SU-DHL-6 (cell line): ENCODE data around the gene R3HDM2.

Experiments used
- H2AFZ ChIP-seq: fragments of 200-600 bp; sonication (generic); 2 replicates; pipeline ENCODE4 v1.6.1; 2014; ENCODE audit warnings: low read depth, mild to moderate bottlenecking, moderate library complexity, mixed read lengths, antibody characterized with exemption, low read length; ENCODE audit not compliant: severe bottlenecking
- H3F3A ChIP-seq: fragments of 200-600 bp; shearing (Covaris generic); 2 replicates; pipeline ENCODE4 v1.6.0; 2016; ENCODE audit warnings: antibody characterized with exemption, mild to moderate bottlenecking; ENCODE audit not compliant: insufficient read depth
- H3K27ac ChIP-seq: fragments of 200-600 bp; sonication (generic); 2 replicates; pipeline ENCODE4 v1.5.1; 2016; ENCODE audit warnings: low read depth, mild to moderate bottlenecking, low read length, moderate library complexity, mixed read lengths
- H3K27me3 ChIP-seq: fragments of 200-600 bp; sonication (generic), shearing (Covaris generic); 2 replicates; pipeline ENCODE4 v1.6.0; 2014; ENCODE audit warnings: mild to moderate bottlenecking, low read length
- H3K36me3 ChIP-seq: fragments of 200-600 bp; sonication (generic); 2 replicates; pipeline ENCODE4 v1.6.1; 2014; ENCODE audit warnings: mild to moderate bottlenecking, low read length, mixed read lengths
- H3K4me2 ChIP-seq: fragments of 300-600, 200-600 bp; shearing (Covaris generic), sonication (generic); 2 replicates; pipeline ENCODE4 v1.6.0; 2014; ENCODE audit warnings: low read length, low read depth, mild to moderate bottlenecking; ENCODE audit not compliant: poor library complexity, severe bottlenecking
- H3K4me3 ChIP-seq: fragments of 200-600 bp; sonication (generic); 2 replicates; pipeline ENCODE4 v1.5.1; 2014; ENCODE audit warnings: antibody characterized with exemption, low read length, mild to moderate bottlenecking, mixed read lengths; ENCODE audit not compliant: insufficient read depth, poor library complexity, severe bottlenecking
- H3K79me2 ChIP-seq: fragments of 200-600 bp; sonication (generic); 2 replicates; pipeline ENCODE4 v1.6.1; 2014; ENCODE audit warnings: mild to moderate bottlenecking, low read length, moderate library complexity; ENCODE audit not compliant: insufficient read depth
- H3K9ac ChIP-seq: fragments of 200-600 bp; sonication (generic); 2 replicates; pipeline ENCODE4 v1.7.0; 2014; ENCODE audit warnings: mild to moderate bottlenecking, low read length
- H3K9me2 ChIP-seq: fragments of 200-600 bp; sonication (generic); replicated peaks from 2 replicates; pipeline ENCODE4 v1.6.1; 2014; ENCODE audit warnings: low read length; ENCODE audit not compliant: insufficient read depth
- H3K9me3 ChIP-seq: fragments of 200-600 bp; sonication (generic); 2 replicates; pipeline ENCODE4 v1.6.1; 2014; ENCODE audit warnings: low read length, mixed read lengths; ENCODE audit not compliant: insufficient read depth
- H4K20me1 ChIP-seq: fragments of 200-600 bp; sonication (generic); 2 replicates; pipeline ENCODE4 v1.6.1; 2014; ENCODE audit warnings: low read depth, mild to moderate bottlenecking, antibody characterized with exemption, low read length, moderate library complexity, mixed read lengths
- CTCF ChIP-seq: fragments of 200-600 bp; sonication (generic); IDR thresholded peaks from one replicate; pipeline ENCODE4 v1.5.1; 2017; ENCODE audit warnings: antibody characterized with exemption, mild to moderate bottlenecking, low read length, moderate library complexity; ENCODE audit not compliant: insufficient read depth, poor library complexity, severe bottlenecking
- EZH2phosphoT487 ChIP-seq: fragments of 200-600 bp; sonication (generic), shearing (Covaris generic); conservative IDR thresholded peaks from 2 replicates; pipeline ENCODE4 v1.6.1; 2018; ENCODE audit warnings: mild to moderate bottlenecking, antibody characterized with exemption, low read length, moderate library complexity, mixed read lengths

R3HDM2 gene

GRCh38 chr12:57272337-57273151 is 158.3 kb downstream of the R3HDM2 start:
- Histone ChIP-seq H4K20me1 (no peaks in the 10 kb centered on the region), H3K4me3 (no peak overlapping the region), H3K27ac (no peak overlapping the region), H3K4me2 (no peak overlapping the region), H3K9me2 (no peaks in the 10 kb centered on the region), H3K9ac (no peak overlapping the region), H3K27me3 (no peaks in the 10 kb centered on the region), H3F3A (no peaks in the 10 kb centered on the region), H3K79me2 (no peaks in the 10 kb centered on the region), H3K9me3 (no peaks in the 10 kb centered on the region), H3K36me3 (peaks cover 20% of the 10 kb centered on the region; the same call in 1 of the 2 replicates), H2AFZ (no peak overlapping the region)
- TF ChIP-seq CTCF (no peak), EZH2phosphoT487 (no peak)

GRCh38 chr12:57270966-57271470 is 159.8 kb downstream of the R3HDM2 start:
- H3K4me2 ChIP-seq: no peak overlapping the region
- peaks cover 20% of the 10 kb centered on the region; the same call in 1 of the 2 replicates for H3K36me3 ChIP-seq
- TF ChIP-seq EZH2phosphoT487: no peak
- H3K79me2 ChIP-seq: no peaks in the 10 kb centered on the region
- no peaks in the 10 kb centered on the region for H3K9me2 ChIP-seq
- H3K9ac ChIP-seq: no peak overlapping the region
- no peak overlapping the region for H2AFZ ChIP-seq
- H4K20me1 ChIP-seq: no peaks in the 10 kb centered on the region
- H3K27ac ChIP-seq: no peak overlapping the region
- no peaks in the 10 kb centered on the region for H3K27me3 ChIP-seq
- H3F3A ChIP-seq: no peaks in the 10 kb centered on the region
- H3K4me3 ChIP-seq: no peak overlapping the region
- no peaks in the 10 kb centered on the region for H3K9me3 ChIP-seq

- Histone ChIP-seq H4K20me1 (no peaks in the 10 kb centered on the region), H3K27me3 (no peaks in the 10 kb centered on the region), H3K4me2 (no peak overlapping the region), H3K79me2 (no peaks in the 10 kb centered on the region), H3K4me3 (no peak overlapping the region), H3F3A (0 out of 2 replicates have a peak, but pooled peaks cover 4% of the 10 kb centered on the region), H3K9ac (no peak overlapping the region), H2AFZ (no peak overlapping the region), H3K36me3 (peaks cover 19% of the 10 kb centered on the region; the same call in 1 of the 2 replicates), H3K9me2 (no peaks in the 10 kb centered on the region), H3K9me3 (no peaks in the 10 kb centered on the region), H3K27ac (no peak overlapping the region)
- TF ChIP-seq CTCF (no peak), EZH2phosphoT487 (no peak)
Measured at GRCh38 chr12:57268264-57268663, 162.6 kb downstream of the R3HDM2 start.

GRCh38 chr12:57266681-57267080 is 164.2 kb downstream of the R3HDM2 start:
- Histone ChIP-seq H3K9me3 (no peaks in the 10 kb centered on the region), H3F3A (0 out of 2 replicates have a peak, but pooled peaks cover 4% of the 10 kb centered on the region), H3K27ac (no peak overlapping the region), H2AFZ (no peak overlapping the region), H3K79me2 (no peaks in the 10 kb centered on the region), H3K4me2 (no peak overlapping the region), H4K20me1 (no peaks in the 10 kb centered on the region), H3K27me3 (no peaks in the 10 kb centered on the region), H3K36me3 (peaks cover 16% of the 10 kb centered on the region; the same call in 1 of the 2 replicates), H3K9me2 (no peaks in the 10 kb centered on the region), H3K9ac (no peak overlapping the region), H3K4me3 (no peak overlapping the region)
- TF ChIP-seq EZH2phosphoT487 (no peak), CTCF (no peak)
